GM23338 (cell line): ENCODE data around the gene MRPL24. TPM values are rescaled to one million over a fixed set of nuclear protein-coding genes. Genes with fewer than 3 reads are reported as not detected.

Experiments
- ATAC-seq: fragments of 200-7000 bp; cut with Tn5 transposase; 3 replicates; pipeline ENCODE4 v1.9.1; 2020
- DNase-seq: peaks from one replicate; pipeline ENCODE4 v3.0.0-alpha.2; 2015; ENCODE audit warnings: low spot score
- H2AFZ ChIP-seq: fragments of 200-600 bp; sonication (generic); 2 replicates; pipeline ENCODE4 v1.8.0; 2016; ENCODE audit warnings: antibody characterized with exemption, mild to moderate bottlenecking, moderate library complexity
- H3F3A ChIP-seq: fragments of 200-600 bp; sonication (generic); replicated peaks from 2 replicates; pipeline ENCODE4 v1.8.0; 2017; ENCODE audit warnings: antibody characterized with exemption, mixed run types, low read depth
- H3K27ac ChIP-seq: fragments of 200-600 bp; sonication (generic); 2 replicates; pipeline ENCODE4 v1.6.1; 2016; ENCODE audit warnings: low read depth
- H3K27me3 ChIP-seq: fragments of 200-600 bp; sonication (generic); 2 replicates; pipeline ENCODE4 v1.8.0; 2016; ENCODE audit warnings: mild to moderate bottlenecking, mixed run types, moderate library complexity; ENCODE audit not compliant: insufficient read depth
- H3K36me3 ChIP-seq: fragments of 200-600 bp; sonication (generic); 2 replicates; pipeline ENCODE4 v1.8.0; 2016; ENCODE audit warnings: mild to moderate bottlenecking; ENCODE audit not compliant: insufficient read depth
- H3K4me1 ChIP-seq: fragments of 200-600 bp; sonication (generic); 2 replicates; pipeline ENCODE4 v1.8.0; 2016; ENCODE audit warnings: mild to moderate bottlenecking, moderate library complexity; ENCODE audit not compliant: insufficient read depth
- H3K4me2 ChIP-seq: fragments of 200-600 bp; sonication (generic); 2 replicates; pipeline ENCODE4 v1.7.1; 2017; ENCODE audit warnings: mixed run types
- H3K4me3 ChIP-seq: fragments of 200-600 bp; sonication (generic); 2 replicates; pipeline ENCODE4 v1.6.1; 2016; ENCODE audit warnings: mixed run types
- H3K79me2 ChIP-seq: fragments of 200-600 bp; sonication (generic); replicated peaks from 2 replicates; pipeline ENCODE4 v1.8.0; 2017; ENCODE audit warnings: mild to moderate bottlenecking; ENCODE audit not compliant: insufficient read depth
- H3K9me2 ChIP-seq: fragments of 200-600 bp; sonication (generic); 2 replicates; pipeline ENCODE4 v1.8.0; 2017; ENCODE audit not compliant: insufficient read depth
- H4K20me1 ChIP-seq: fragments of 200-600 bp; sonication (generic); replicated peaks from 2 replicates; pipeline ENCODE4 v1.8.0; 2017; ENCODE audit warnings: mild to moderate bottlenecking; ENCODE audit not compliant: insufficient read depth
- H3K27ac Mint-ChIP-seq: 2 replicates; pipeline ENCODE4 v1.8.0; 2020; ENCODE audit warnings: inconsistent platforms, mild to moderate bottlenecking, moderate library complexity, mixed read lengths
- H3K27me3 Mint-ChIP-seq: 3 replicates; pipeline ENCODE4 v1.8.0; 2022; ENCODE audit warnings: low read depth, mild to moderate bottlenecking, moderate library complexity, mixed read lengths, inconsistent platforms; ENCODE audit not compliant: insufficient read depth, poor library complexity
- H3K36me3 Mint-ChIP-seq: 3 replicates; pipeline ENCODE4 v1.8.0; 2021; ENCODE audit warnings: low read depth, mild to moderate bottlenecking, inconsistent platforms, moderate library complexity, mixed read lengths
- H3K4me1 Mint-ChIP-seq: 3 replicates; pipeline ENCODE4 v1.8.0; 2020; ENCODE audit warnings: mild to moderate bottlenecking, inconsistent platforms, mixed read lengths
- H3K4me3 Mint-ChIP-seq: 3 replicates; pipeline ENCODE4 v1.8.0; 2021; ENCODE audit warnings: moderate library complexity, mild to moderate bottlenecking, inconsistent platforms, mixed read lengths
- H3K9me3 Mint-ChIP-seq: 3 replicates; pipeline ENCODE4 v1.8.0; 2020; ENCODE audit warnings: moderate library complexity, mild to moderate bottlenecking, inconsistent platforms, mixed read lengths
- CREB1 ChIP-seq: fragments of 250-450 bp; sonication (Bioruptor Pico); IDR thresholded peaks from 2 replicates; pipeline ENCODE4 v1.5.0; 2020; ENCODE audit warnings: low read depth, mild to moderate bottlenecking, moderate library complexity
- CTCF ChIP-seq, 2 experiments: fragments of 200-600 bp in 1 of 2; sonication (generic) in 1 of 2; conservative IDR thresholded peaks; 2 replicates each; pipeline versions ENCODE4 v1.5.1 to v1.6.1; 2016 to 2017; ENCODE audit warnings: antibody characterized with exemption in 2 of 2, low read depth in 2 of 2, mild to moderate bottlenecking in 2 of 2, moderate library complexity in 1 of 2
- ETS1 ChIP-seq: IDR thresholded peaks from 2 replicates; pipeline ENCODE4 v1.6.1; 2016; ENCODE audit warnings: antibody characterized with exemption
- EZH2 ChIP-seq: fragments of 200-600 bp; sonication (generic); IDR thresholded peaks from one replicate; pipeline ENCODE4 v1.8.0; 2017; ENCODE audit warnings: antibody characterized with exemption, mild to moderate bottlenecking, low read depth; ENCODE audit not compliant: unreplicated experiment
- EZH2phosphoT487 ChIP-seq: fragments of 200-600 bp; sonication (generic); IDR thresholded peaks from one replicate; pipeline ENCODE4 v1.8.1; 2018; ENCODE audit warnings: antibody characterized with exemption; ENCODE audit not compliant: unreplicated experiment
- JUNB ChIP-seq: IDR thresholded peaks from one replicate; pipeline ENCODE4 v1.6.1; 2016; ENCODE audit warnings: antibody characterized with exemption; ENCODE audit not compliant: unreplicated experiment
- NANOG ChIP-seq: IDR thresholded peaks from 2 replicates; pipeline ENCODE4 v1.6.1; 2016; ENCODE audit warnings: antibody characterized with exemption, borderline replicate concordance
- POLR2AphosphoS5 ChIP-seq: IDR thresholded peaks from 2 replicates; pipeline ENCODE4 v1.6.1; 2016; ENCODE audit warnings: antibody characterized with exemption, low read depth
- REST ChIP-seq: IDR thresholded peaks from one replicate; pipeline ENCODE4 v1.6.1; 2018; ENCODE audit warnings: antibody characterized with exemption; ENCODE audit not compliant: unreplicated experiment
- STAT1 ChIP-seq: IDR thresholded peaks from one replicate; pipeline ENCODE4 v1.6.1; 2016; ENCODE audit warnings: antibody characterized with exemption; ENCODE audit not compliant: unreplicated experiment
- ZNF114 ChIP-seq: fragments of 250-450 bp; sonication (Bioruptor Pico); IDR thresholded peaks from 2 replicates; pipeline ENCODE4 v1.5.0; 2020; ENCODE audit warnings: mild to moderate bottlenecking, moderate library complexity
- ZNF331 ChIP-seq: fragments of 250-450 bp; sonication (Bioruptor Pico); IDR thresholded peaks from 2 replicates; pipeline ENCODE4 v1.5.0; 2020; ENCODE audit warnings: low read depth, mild to moderate bottlenecking, moderate library complexity
- ZNF462 ChIP-seq: fragments of 250-450 bp; sonication (Bioruptor Pico); IDR thresholded peaks from 2 replicates; pipeline ENCODE4 v1.5.0; 2020; ENCODE audit warnings: mild to moderate bottlenecking, moderate library complexity
- polyA plus RNA-seq: library from polyadenylated mRNA; unstranded; fragments of >200 nt; fragmentation: Nextera tagmentation; extraction: Ambion mirVana; gene quantifications from 2 replicates; pipeline ENCODE4 v1.2.1, GENCODE V29; 2016
- total RNA-seq: library from RNA; depleted of rRNA; stranded (reverse); fragments of >200 nt; shearing (Covaris generic); gene quantifications from 2 replicates; pipeline ENCODE4 v1.2.3, GENCODE V29; 2014

MRPL24 gene
- total and polyA plus RNA-seq, 2 experiments from 2014 or later: 18.8 to 45.7 TPM

GRCh38 chr1:156776942-156777341 is 36.1 kb upstream of the MRPL24 start:
- H3K4me1 Mint-ChIP-seq: peaks cover 4% of the 10 kb centered on the region; the same call in 1 of the 3 replicates
- Histone ChIP-seq H3K4me2 (no peak overlapping the region), H3K27ac (no peak overlapping the region), H3K9me2 (no peaks in the 10 kb centered on the region), H3K4me1 (no peaks in the 10 kb centered on the region), H3K27me3 (no peaks in the 10 kb centered on the region), H3K79me2 (peaks cover 99% of the 10 kb centered on the region), H3K4me3 (no peak overlapping the region), H3K36me3 (0 out of 2 replicates have a peak, but pooled peaks cover 3% of the 10 kb centered on the region), H4K20me1 (peaks cover 70% of the 10 kb centered on the region), H3F3A (peaks cover 3% of the 10 kb centered on the region; the same call in 1 of the 2 replicates), H2AFZ (no peak overlapping the region)
- ATAC-seq: no peak
- DNase-seq: no peak
- peaks cover 7% of the 10 kb centered on the region for H3K27me3 Mint-ChIP-seq
- TF ChIP-seq ZNF462 (no peak), REST (no peak), JUNB (no peak), ZNF331 (no peak), ZNF114 (CRISPR knock-in tag) (no peak), ETS1 (no peak), CTCF (conservative IDR thresholded peaks at IDR 0.05; ENCODE audit: low read depth in 2 of 2) (no peak), STAT1 (no peak), POLR2AphosphoS5 (no peak), EZH2phosphoT487 (no peak), CREB1 (CRISPR knock-in tag) (no peak), EZH2 (no peak), NANOG (no peak)
- peaks cover 23% of the 10 kb centered on the region for H3K36me3 Mint-ChIP-seq
- no peaks in the 10 kb centered on the region for H3K9me3 Mint-ChIP-seq
- H3K27ac Mint-ChIP-seq: no peak overlapping the region
- H3K4me3 Mint-ChIP-seq: no peak overlapping the region
